Activated CD8-positive, alpha-beta T cell treated with anti-CD3 and anti-CD28 coated beads, Interleukin-2, amount 10 ng/mL, durations not matched to agents 7 days and 5 days (primary cell): ENCODE results near the gene MGAT1. TPM values are rescaled to one million over a fixed set of nuclear protein-coding genes. Genes with fewer than 3 reads are reported as not detected.
"Not testable (repeated sequence)": the region's sequence is repeated elsewhere in the genome, so short reads cannot be mapped to it uniquely, and the experiment has no call there.

Source experiments
- ATAC-seq: fragments of 150-1000 bp; cut with Tn5 transposase; one replicate; pipeline ENCODE4 v1.10.0; 2021; ENCODE audit warnings: moderate library complexity
- CTCF ChIA-PET: fragments of 350-600 bp; sonication (Branson Sonifier 250); formaldehyde crosslinking; loops from one replicate; lab custom pipeline; 2021; ENCODE audit warnings: antibody characterized with exemption; lab: Charles Lee
- POLR2A ChIA-PET: fragments of 350-600 bp; sonication (Branson Sonifier 250); formaldehyde crosslinking; loops from one replicate; lab custom pipeline; 2021; ENCODE audit warnings: antibody characterized with exemption; lab: Charles Lee
- DNase-seq: peaks from one replicate; pipeline ENCODE4 v3.0.0-alpha.2; 2020
- H3K27ac Mint-ChIP-seq: one replicate; pipeline ENCODE4 v1.8.0; 2021; ENCODE audit warnings: mild to moderate bottlenecking, mixed read lengths
- H3K27me3 Mint-ChIP-seq: one replicate; pipeline ENCODE4 v1.8.0; 2021; ENCODE audit warnings: low read depth, mixed read lengths
- H3K36me3 Mint-ChIP-seq: one replicate; pipeline ENCODE4 v1.8.0; 2021; ENCODE audit warnings: low read depth, mixed read lengths
- H3K4me1 Mint-ChIP-seq: one replicate; pipeline ENCODE4 v1.8.0; 2021; ENCODE audit warnings: low read depth, mixed read lengths
- H3K4me3 Mint-ChIP-seq: one replicate; pipeline ENCODE4 v1.8.0; 2021; ENCODE audit warnings: mild to moderate bottlenecking, mixed read lengths
- H3K9me3 Mint-ChIP-seq: one replicate; pipeline ENCODE4 v1.8.0; 2022; ENCODE audit warnings: mixed read lengths; ENCODE audit not compliant: insufficient read depth
- total RNA-seq, 2 experiments: library from RNA; stranded (reverse); gene quantifications; one replicate each; pipeline ENCODE4 v1.2.3, GENCODE V29; 2021

The MGAT1 gene
- total RNA-seq, 2 experiments from 2014 or later = 154 to 161 TPM

GRCh38 chr5:180832638-180833068 lies 30.0 kb upstream of the MGAT1 start:
- CTCF ChIA-PET = interaction anchor here (0.7 to 3.7 kb wide), 6 partner anchors 10 to 327 kb away, joined by 3 to 42 read pairs (median 12); no protein-coding TSS in a partner anchor

DNA sequence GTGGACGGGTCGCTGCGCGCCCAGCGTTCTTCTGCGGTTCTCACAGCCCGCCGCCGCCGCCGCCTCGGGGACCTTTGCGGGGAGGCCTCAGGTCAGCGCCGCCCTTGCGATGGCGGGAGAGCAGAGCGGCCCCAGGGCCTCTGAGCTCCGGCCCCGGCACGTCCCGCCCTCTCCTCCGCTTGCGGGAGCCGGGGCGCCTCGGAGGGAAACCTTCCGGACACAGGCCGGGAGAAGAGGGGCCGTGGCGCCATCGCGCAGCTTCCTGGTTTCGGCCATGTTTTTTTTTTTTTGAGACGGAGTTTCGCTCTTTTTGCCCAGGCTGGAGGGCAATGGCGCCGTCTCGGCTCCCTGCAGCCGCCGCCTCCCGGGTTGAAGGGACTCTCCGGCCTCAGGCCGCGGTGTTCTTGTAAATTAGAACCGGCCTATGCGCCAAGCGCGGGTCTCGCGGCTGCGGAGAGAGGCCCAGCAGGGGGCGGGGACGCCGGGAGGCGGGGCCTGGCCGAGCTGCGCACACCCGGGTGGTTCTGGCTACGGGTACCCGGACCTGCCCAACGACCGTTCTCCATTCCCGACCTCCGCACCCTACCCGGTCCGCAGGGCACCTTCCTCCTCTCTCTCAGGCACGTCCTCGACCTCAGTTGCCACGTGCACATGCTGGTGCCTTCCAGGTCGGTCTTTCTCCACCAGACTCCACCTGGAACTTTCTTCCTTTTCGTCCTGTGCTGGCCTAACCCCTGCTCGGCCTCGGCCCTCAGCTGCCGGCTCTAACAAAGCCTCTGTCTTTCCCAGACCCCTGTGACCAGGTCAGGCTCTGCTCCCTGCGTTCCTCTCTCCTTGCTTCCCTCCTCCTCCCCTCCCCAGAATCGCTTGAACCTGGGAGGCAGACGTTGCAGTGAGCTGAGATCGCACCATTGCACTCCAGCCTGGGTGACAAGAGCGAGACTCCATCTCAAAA lies 28.8 kb upstream of the MGAT1 start:
- peak; percentile 79 for ATAC-seq
- CTCF ChIA-PET = interaction anchor here (1.2 to 3.7 kb wide), 13 partner anchors 10 to 47 kb away, joined by 3 to 42 read pairs (median 6); partner anchors contain the start of gene ZFP62
- peak; percentile 81 for DNase-seq
- Mint-ChIP-seq H3K4me3 (peak overlapping the region; percentile 96), H3K36me3 (peaks cover 59% of the 10 kb centered on the region), H3K27me3 (no peaks in the 10 kb centered on the region), H3K27ac (peak overlapping the region; percentile 99), H3K4me1 (peaks cover 34% of the 10 kb centered on the region), H3K9me3 (peaks cover 4% of the 10 kb centered on the region)
- POLR2A ChIA-PET = interaction anchor here (0.6 to 5.3 kb wide), 15 partner anchors 10 to 429 kb away, joined by 3 to 244 read pairs (median 4); partner anchors contain the start of genes MGAT1, TRIM52 and ZFP62

More at GRCh38 chr5:180832638-180833068, 30.0 kb upstream of the MGAT1 start:
- Mint-ChIP-seq H3K36me3 (peaks cover 69% of the 10 kb centered on the region), H3K4me1 (peaks cover 34% of the 10 kb centered on the region), H3K4me3 (peak overlapping the region; percentile 96), H3K27me3 (no peaks in the 10 kb centered on the region), H3K9me3 (peaks cover 4% of the 10 kb centered on the region), H3K27ac (peak overlapping the region; percentile 99)
- ATAC-seq (peak; percentile 29), DNase-seq (peak; percentile 66)
- POLR2A ChIA-PET = interaction anchor here (0.8 to 5.3 kb wide), 4 partner anchors 8 to 28 kb away, joined by 3 to 244 read pairs (median 20); partner anchors contain the start of genes MGAT1 and ZFP62

DNA sequence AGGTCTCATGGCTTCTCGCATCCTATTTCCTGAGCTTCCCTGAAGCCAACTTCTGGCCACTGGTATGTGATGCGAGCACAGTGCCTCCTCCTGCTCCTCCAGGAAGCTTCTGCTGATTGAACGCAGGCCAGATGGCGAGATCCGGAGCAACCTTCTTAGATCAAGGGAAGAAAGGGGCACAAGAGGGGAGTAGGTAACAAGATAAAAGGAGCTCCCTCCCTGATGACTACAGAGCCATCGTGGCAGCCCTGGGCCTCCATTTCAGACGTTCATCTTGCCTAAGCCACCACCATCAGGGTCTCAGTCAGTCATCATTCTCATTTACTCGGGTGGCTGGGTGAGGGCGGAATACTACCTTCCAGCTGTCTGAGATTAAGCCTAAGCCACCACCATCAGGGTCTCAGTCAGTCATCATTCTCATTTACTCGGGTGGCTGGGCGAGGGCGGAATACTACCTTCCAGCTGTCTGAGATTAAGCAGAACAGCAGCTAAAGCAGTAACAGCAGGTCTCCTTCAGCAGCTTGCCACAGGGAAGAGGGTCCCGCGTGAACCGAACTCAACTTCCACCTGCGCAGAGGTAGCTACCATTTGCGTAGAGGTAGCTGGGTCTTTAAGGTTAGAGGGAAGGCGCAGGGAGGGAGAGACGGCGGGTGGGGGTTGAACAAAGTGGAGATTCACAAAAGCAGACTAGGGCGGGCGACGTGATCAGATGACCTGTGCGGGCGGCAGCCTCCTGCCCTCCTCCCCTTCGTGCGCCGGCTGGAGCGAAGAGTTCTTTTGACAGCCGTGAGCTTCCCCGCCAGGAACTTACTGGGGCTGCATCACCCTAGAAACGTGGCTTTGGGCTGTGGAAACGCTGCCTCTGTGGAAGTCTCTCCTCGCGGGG lies 27.9 kb upstream of the MGAT1 start:
- DNase-seq (peak; percentile 87), ATAC-seq (peak; percentile 70)
- Mint-ChIP-seq H3K4me1 (peaks cover 34% of the 10 kb centered on the region), H3K27ac (peak overlapping the region; percentile 99), H3K27me3 (no peaks in the 10 kb centered on the region), H3K9me3 (peaks cover 4% of the 10 kb centered on the region), H3K36me3 (peaks cover 53% of the 10 kb centered on the region), H3K4me3 (peak overlapping the region; percentile 96)
- ChIA-PET POLR2A (interaction anchor here (0.5 to 5.3 kb wide), 17 partner anchors 9 to 443 kb away, joined by 3 to 244 read pairs (median 5); partner anchors contain the start of genes MGAT1, TRIM52 and ZFP62), CTCF (interaction anchor here (1.2 to 3.7 kb wide), 15 partner anchors 9 to 342 kb away, joined by 3 to 42 read pairs (median 6); partner anchors contain the start of gene ZFP62)

- POLR2A ChIA-PET = interaction anchor here (0.6 to 5.3 kb wide), 10 partner anchors 8 to 432 kb away, joined by 3 to 244 read pairs (median 8); partner anchors contain the start of genes MGAT1, TRIM52 and ZFP62
- Mint-ChIP-seq H3K27ac (peak overlapping the region; percentile 99), H3K4me1 (peaks cover 34% of the 10 kb centered on the region), H3K27me3 (no peaks in the 10 kb centered on the region), H3K9me3 (peaks cover 4% of the 10 kb centered on the region), H3K36me3 (peaks cover 45% of the 10 kb centered on the region), H3K4me3 (peak overlapping the region; percentile 96)
- ATAC-seq (no peak), DNase-seq (no peak)
- CTCF ChIA-PET = interaction anchor here (1.4 to 3.7 kb wide), 9 partner anchors 8 to 343 kb away, joined by 3 to 42 read pairs (median 13); no protein-coding TSS in a partner anchor
These were observed 27.1 kb upstream of the MGAT1 start for GRCh38 chr5:180829726-180830125.

DNA sequence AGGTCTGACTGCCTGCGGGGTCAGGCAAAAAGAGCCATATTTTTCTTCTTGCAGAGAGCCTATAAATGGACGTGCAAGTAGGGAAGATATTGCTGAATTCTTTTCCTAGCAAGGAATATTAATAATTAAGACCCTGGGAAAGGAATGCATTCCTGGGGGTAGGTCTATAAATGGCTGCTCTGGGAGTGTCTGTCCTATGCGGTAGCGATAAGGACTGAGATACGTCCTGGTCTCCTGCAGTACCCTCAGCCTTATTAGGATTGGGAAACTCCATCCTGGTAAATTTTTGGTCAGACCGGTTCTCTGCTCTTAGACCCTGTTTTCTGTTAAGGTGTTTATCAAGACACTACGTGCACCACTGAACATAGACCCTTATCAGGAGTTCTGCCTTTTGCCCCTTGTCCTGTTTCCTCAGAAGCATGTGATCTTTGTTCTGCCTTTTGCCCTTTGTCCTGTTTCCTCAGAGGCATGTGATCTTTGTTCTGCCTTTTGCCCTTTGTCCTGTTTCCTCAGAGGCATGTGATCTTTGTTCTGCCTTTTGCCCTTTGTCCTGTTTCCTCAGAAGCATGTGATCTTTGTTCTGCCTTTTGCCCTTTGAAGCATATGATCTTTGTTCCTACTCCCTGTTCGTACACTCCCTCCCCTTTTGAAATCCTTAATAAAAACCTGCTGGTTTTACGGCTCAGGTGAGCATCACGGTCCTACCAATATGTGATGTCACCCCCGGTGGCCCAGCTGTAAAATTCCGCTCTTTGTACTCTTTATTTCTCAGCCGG lies 26.3 kb upstream of the MGAT1 start:
- not testable (repeated sequence) for DNase-seq, H3K9me3 Mint-ChIP-seq, H3K27me3 Mint-ChIP-seq, H3K27ac Mint-ChIP-seq, ATAC-seq
- Mint-ChIP-seq H3K4me1 (peaks cover 33% of the 10 kb centered on the region), H3K36me3 (peaks cover 37% of the 10 kb centered on the region), H3K4me3 (peak overlapping the region; percentile 96)
- ChIA-PET CTCF (interaction anchor here (1.4 to 3.7 kb wide), 5 partner anchors 11 to 344 kb away, joined by 3 to 42 read pairs (median 7); no protein-coding TSS in a partner anchor), POLR2A (interaction anchor here (0.6 to 5.3 kb wide), 3 partner anchors 7 to 31 kb away, joined by 3 to 244 read pairs (median 11); partner anchors contain the start of gene MGAT1)

GRCh38 chr5:180827374-180827773 lies 24.8 kb upstream of the MGAT1 start:
- POLR2A ChIA-PET, ATAC-seq, H3K27me3 Mint-ChIP-seq, H3K9me3 Mint-ChIP-seq, H3K4me3 Mint-ChIP-seq, H3K27ac Mint-ChIP-seq, DNase-seq: not testable (repeated sequence)
- CTCF ChIA-PET = interaction anchor here (1.8 to 2.3 kb wide), 2 partner anchors 14 to 24 kb away, joined by 6 to 7 read pairs; no protein-coding TSS in a partner anchor
- H3K4me1 Mint-ChIP-seq = peaks cover 25% of the 10 kb centered on the region
- H3K36me3 Mint-ChIP-seq = peaks cover 33% of the 10 kb centered on the region

DNA sequence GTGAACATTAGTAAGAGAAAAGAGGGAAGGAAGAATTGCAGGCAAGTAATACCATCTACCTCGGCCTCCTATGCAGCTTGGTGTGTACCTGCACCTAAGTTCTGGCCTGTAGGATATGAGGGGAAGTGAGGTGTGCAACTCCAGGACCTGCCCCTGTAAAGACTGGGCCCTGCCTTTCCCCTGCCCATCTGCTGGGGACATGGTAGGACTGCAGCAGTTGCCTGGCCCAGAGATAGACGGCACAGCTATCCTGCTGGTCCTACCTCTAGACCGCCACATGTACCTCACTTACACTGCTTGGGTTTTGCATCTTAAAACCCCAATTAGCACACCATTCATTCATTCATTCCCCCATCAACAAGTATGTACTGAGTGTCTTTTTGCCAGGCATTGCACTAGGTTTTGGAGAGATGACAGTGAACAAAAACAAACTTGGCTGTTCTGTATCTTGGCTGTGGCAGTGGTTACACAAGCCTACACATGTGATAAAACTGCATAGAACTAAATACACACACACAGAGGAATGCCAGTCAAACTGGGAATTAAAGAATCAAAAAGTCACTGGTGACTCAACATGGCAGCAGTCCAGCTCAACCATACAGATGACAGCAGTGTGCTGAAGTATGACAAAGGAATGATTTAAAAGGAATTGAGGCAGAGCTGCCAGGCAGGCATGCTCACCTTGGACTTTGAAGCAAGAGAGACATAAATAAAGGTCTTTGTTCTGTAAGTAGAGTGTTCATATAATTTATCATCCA lies 23.3 kb upstream of the MGAT1 start:
- Mint-ChIP-seq H3K9me3 (peaks cover 4% of the 10 kb centered on the region), H3K27me3 (no peaks in the 10 kb centered on the region), H3K4me3 (no peak overlapping the region), H3K27ac (no peak overlapping the region), H3K4me1 (peaks cover 24% of the 10 kb centered on the region), H3K36me3 (peaks cover 26% of the 10 kb centered on the region)
- CTCF ChIA-PET = interaction anchor here (0.8 to 2.3 kb wide), 3 partner anchors 10 to 23 kb away, joined by 3 to 7 read pairs (median 6); no protein-coding TSS in a partner anchor
- DNase-seq (no peak), ATAC-seq (no peak)
- POLR2A ChIA-PET = no interaction called here

GRCh38 chr5:180824630-180825476 lies 22.2 kb upstream of the MGAT1 start:
- Mint-ChIP-seq H3K27ac (no peak overlapping the region), H3K4me3 (no peak overlapping the region), H3K9me3 (peaks cover 4% of the 10 kb centered on the region), H3K4me1 (peaks cover 15% of the 10 kb centered on the region), H3K36me3 (peaks cover 17% of the 10 kb centered on the region), H3K27me3 (no peaks in the 10 kb centered on the region)
- ChIA-PET CTCF (interaction anchor here (0.9 to 2.3 kb wide), 4 partner anchors 12 to 40 kb away, joined by 3 to 7 read pairs (median 4); no protein-coding TSS in a partner anchor), POLR2A (interaction anchor here (1.0 to 1.2 kb wide), 2 partner anchors 8 to 14 kb away, joined by 3 to 4 read pairs; no protein-coding TSS in a partner anchor)
- DNase-seq = no peak
- ATAC-seq = no peak
